Activated T-cell treated with anti-CD3 and anti-CD28 coated beads, Interleukin-2, amount 50 U/mL, for 24 hours (primary cell): Measurements from ENCODE around the gene TMPRSS6.

Experiments
- DNase-seq: peaks from one replicate; pipeline ENCODE4 v3.0.0-alpha.2; 2020
- H3K27ac Mint-ChIP-seq: 2 replicates; pipeline ENCODE4 v1.8.0; 2020; ENCODE audit warnings: mild to moderate bottlenecking, mixed read lengths
- H3K27me3 Mint-ChIP-seq: 2 replicates; pipeline ENCODE4 v1.8.0; 2020; ENCODE audit warnings: mixed read lengths
- H3K36me3 Mint-ChIP-seq: 2 replicates; pipeline ENCODE4 v1.8.0; 2020; ENCODE audit warnings: low read depth, mixed read lengths
- H3K4me1 Mint-ChIP-seq: 2 replicates; pipeline ENCODE4 v1.8.0; 2020; ENCODE audit warnings: low read depth, mixed read lengths
- H3K4me3 Mint-ChIP-seq: 2 replicates; pipeline ENCODE4 v1.8.0; 2020; ENCODE audit warnings: mild to moderate bottlenecking, moderate library complexity, mixed read lengths
- H3K9me3 Mint-ChIP-seq: 2 replicates; pipeline ENCODE4 v1.8.0; 2020; ENCODE audit warnings: mixed read lengths

Gene TMPRSS6

GRCh38 chr22:37094239-37094638 is 15.3 kb downstream of the TMPRSS6 start:
- peak overlapping the region; percentile 81 for H3K27ac Mint-ChIP-seq
- DNase-seq, result no peak
- peaks cover 35% of the 10 kb centered on the region for H3K4me1 Mint-ChIP-seq
- no peak overlapping the region for H3K4me3 Mint-ChIP-seq
- H3K27me3 Mint-ChIP-seq, result peaks cover 11% of the 10 kb centered on the region
- H3K9me3 Mint-ChIP-seq, result no peaks in the 10 kb centered on the region
- H3K36me3 Mint-ChIP-seq, result no peaks in the 10 kb centered on the region

- peaks cover 11% of the 10 kb centered on the region for H3K27me3 Mint-ChIP-seq
- no peaks in the 10 kb centered on the region for H3K36me3 Mint-ChIP-seq
- no peak for DNase-seq
- H3K9me3 Mint-ChIP-seq, result no peaks in the 10 kb centered on the region
- H3K4me3 Mint-ChIP-seq, result no peak overlapping the region
- H3K27ac Mint-ChIP-seq, result no peak overlapping the region
- H3K4me1 Mint-ChIP-seq, result peaks cover 37% of the 10 kb centered on the region
These were observed 16.5 kb downstream of the TMPRSS6 start for GRCh38 chr22:37092997-37093396.

DNA sequence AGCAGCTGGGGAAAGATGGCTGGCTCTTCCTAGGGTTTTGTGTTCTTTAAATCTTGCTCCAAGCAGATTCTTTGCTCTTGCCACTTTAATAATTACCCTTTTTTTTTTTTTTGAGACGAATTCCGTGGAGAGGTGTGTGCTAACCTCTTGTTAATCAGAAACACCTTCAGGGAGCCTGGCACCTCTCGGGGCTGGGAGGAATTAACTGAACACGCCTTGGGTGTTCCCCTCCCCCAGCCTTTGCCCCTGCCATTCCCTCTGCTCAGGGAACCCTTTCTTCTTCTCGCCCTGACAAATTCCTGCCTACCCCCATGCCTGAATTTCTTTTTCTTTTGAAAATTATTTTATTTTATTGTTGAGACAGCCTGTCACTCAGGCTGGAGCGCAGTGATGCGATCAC is 17.5 kb downstream of the TMPRSS6 start:
- H3K36me3 Mint-ChIP-seq, result no peaks in the 10 kb centered on the region

DNA sequence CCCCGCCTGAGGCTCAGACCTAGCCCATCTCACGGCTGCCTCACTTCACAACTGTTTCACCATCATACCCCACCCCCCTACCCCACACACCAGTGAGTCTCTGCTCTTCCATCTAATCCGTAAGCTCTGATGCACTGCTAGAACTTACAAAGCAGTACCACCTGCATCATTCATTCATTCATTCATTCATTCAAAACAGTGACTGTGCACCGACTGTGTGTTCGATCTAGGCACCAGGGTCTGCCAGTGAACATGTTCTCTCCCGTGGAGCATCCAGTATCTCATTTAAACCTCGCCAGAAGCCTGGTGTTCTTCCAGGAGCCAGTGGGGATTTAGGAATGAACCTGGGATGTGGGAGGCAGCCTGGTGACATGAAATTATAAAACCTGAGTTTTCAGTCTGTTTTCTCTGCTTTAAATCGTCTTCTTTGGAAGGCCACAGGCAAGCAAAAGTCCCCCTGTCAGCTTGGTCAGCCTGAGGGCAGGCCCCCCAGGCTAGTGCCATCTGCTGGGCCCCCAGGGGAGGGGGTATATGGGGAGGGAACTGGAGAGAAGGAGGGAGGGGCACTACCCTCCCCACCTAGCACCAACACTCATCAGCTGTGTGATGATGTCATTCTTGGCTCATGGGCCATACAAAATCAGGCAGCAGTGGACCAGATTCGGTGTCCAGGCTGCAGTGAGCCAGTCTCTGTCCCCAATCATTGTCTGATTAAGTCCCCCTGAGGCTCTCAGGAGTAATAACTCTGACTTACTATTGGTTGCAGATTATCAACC is 18.4 kb downstream of the TMPRSS6 start:
- no peak overlapping the region for H3K27ac Mint-ChIP-seq
- H3K27me3 Mint-ChIP-seq, result peaks cover 1% of the 10 kb centered on the region
- H3K9me3 Mint-ChIP-seq, result no peaks in the 10 kb centered on the region
- DNase-seq, result no peak
- H3K4me3 Mint-ChIP-seq, result no peak overlapping the region
- peaks cover 39% of the 10 kb centered on the region for H3K4me1 Mint-ChIP-seq
- H3K36me3 Mint-ChIP-seq, result no peaks in the 10 kb centered on the region

More for the DNA sequence above, 17.5 kb downstream of the TMPRSS6 start:
- no peak for DNase-seq
- Mint-ChIP-seq H3K27ac (peak overlapping the region; percentile 33), H3K4me3 (no peak overlapping the region), H3K9me3 (no peaks in the 10 kb centered on the region), H3K4me1 (peaks cover 43% of the 10 kb centered on the region), H3K27me3 (peaks cover 9% of the 10 kb centered on the region)

DNA sequence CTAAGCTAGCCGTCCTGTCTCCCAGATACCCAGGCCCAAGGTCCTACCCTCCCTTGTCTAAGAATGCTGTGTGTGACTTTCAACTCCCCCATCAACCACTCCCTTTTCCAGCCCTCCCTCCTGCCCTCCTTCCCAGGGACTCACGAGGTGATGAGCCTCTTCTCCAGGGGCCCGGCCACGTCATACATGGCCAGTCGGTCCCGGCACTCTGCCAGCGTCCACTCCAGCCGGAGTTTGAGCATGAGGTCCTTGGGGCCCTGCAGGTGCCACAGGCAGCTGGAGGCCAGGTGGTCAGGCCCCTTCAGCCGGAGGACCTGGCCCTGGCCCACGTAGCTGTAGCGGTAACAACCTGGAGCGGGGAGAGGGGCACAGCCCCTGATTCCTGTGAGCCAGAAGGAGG is 20.1 kb downstream of the TMPRSS6 start:
- H3K27me3 Mint-ChIP-seq, result no peaks in the 10 kb centered on the region
- no peaks in the 10 kb centered on the region for H3K9me3 Mint-ChIP-seq
- no peak for DNase-seq
- H3K27ac Mint-ChIP-seq, result no peak overlapping the region
- H3K4me1 Mint-ChIP-seq, result peaks cover 25% of the 10 kb centered on the region
- no peak overlapping the region for H3K4me3 Mint-ChIP-seq
- H3K36me3 Mint-ChIP-seq, result no peaks in the 10 kb centered on the region

- Mint-ChIP-seq H3K4me1 (peaks cover 23% of the 10 kb centered on the region), H3K27ac (peak overlapping the region; percentile 72), H3K9me3 (no peaks in the 10 kb centered on the region), H3K36me3 (no peaks in the 10 kb centered on the region), H3K27me3 (no peaks in the 10 kb centered on the region), H3K4me3 (peak overlapping the region; percentile 67)
- DNase-seq, result no peak
These were observed 20.6 kb downstream of the TMPRSS6 start for GRCh38 chr22:37088750-37089408.

- no peaks in the 10 kb centered on the region for H3K9me3 Mint-ChIP-seq
These were observed 21.4 kb downstream of the TMPRSS6 start for GRCh38 chr22:37088108-37088605.

GRCh38 chr22:37086184-37086583 is 23.3 kb downstream of the TMPRSS6 start:
- peaks cover 2% of the 10 kb centered on the region for H3K36me3 Mint-ChIP-seq
- no peak overlapping the region for H3K27ac Mint-ChIP-seq
- no peak overlapping the region for H3K4me3 Mint-ChIP-seq
- H3K4me1 Mint-ChIP-seq, result peaks cover 47% of the 10 kb centered on the region
- H3K9me3 Mint-ChIP-seq, result no peaks in the 10 kb centered on the region
- no peaks in the 10 kb centered on the region for H3K27me3 Mint-ChIP-seq
- no peak for DNase-seq

More at GRCh38 chr22:37088108-37088605, 21.4 kb downstream of the TMPRSS6 start:
- H3K27me3 Mint-ChIP-seq, result no peaks in the 10 kb centered on the region
- peak overlapping the region; percentile 72 for H3K27ac Mint-ChIP-seq
- peaks cover 30% of the 10 kb centered on the region for H3K4me1 Mint-ChIP-seq
- DNase-seq, result peak; percentile 49
- H3K4me3 Mint-ChIP-seq, result peak overlapping the region; percentile 67
- peaks cover 2% of the 10 kb centered on the region for H3K36me3 Mint-ChIP-seq

DNA sequence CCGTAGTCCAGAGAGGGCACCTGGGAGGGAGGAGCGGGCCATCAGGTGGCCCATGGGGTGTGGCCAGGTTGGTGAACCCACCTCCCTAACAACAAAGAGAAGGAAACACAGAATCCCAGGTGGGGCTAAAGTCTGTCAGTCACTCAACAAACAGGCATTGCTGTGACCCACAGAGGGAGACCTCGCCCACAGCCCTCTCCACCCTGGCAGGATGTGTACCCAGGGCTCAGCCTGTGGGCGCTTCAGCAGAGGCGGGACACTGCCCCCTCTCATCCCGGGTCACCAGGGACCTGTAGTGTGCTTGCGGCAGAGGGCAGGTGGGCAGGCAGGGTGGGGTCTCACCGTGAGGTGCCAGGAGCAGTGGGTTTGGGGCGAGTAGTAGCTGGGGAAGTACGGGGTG is 25.1 kb downstream of the TMPRSS6 start:
- Mint-ChIP-seq H3K4me1 (peaks cover 65% of the 10 kb centered on the region), H3K27ac (peak overlapping the region; percentile 29), H3K27me3 (no peaks in the 10 kb centered on the region), H3K4me3 (no peak overlapping the region), H3K9me3 (no peaks in the 10 kb centered on the region), H3K36me3 (peaks cover 2% of the 10 kb centered on the region)
- no peak for DNase-seq

DNA sequence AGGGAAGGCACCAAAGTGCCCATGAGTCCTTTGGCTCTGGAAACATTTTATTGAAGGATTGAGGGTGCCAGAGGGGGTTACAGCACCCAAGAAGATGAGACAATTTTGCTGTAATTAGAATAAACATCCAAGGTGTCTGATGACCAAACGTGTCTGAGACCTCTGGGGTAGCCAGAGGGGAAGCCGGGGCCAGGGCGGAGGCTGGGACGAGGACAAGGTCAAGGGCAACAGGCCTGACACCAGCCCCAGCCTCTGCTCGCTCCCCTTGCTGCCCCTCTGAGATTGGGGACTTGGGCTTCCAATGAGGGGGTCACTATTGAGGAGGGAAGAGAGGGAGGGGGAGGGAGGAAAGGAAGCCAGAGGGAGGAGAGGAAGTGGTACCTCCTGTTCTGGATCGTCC is 25.6 kb downstream of the TMPRSS6 start:
- H3K27ac Mint-ChIP-seq, result peak overlapping the region; percentile 99
- H3K4me1 Mint-ChIP-seq, result peaks cover 68% of the 10 kb centered on the region
- H3K27me3 Mint-ChIP-seq, result no peaks in the 10 kb centered on the region
- no peak overlapping the region for H3K4me3 Mint-ChIP-seq
- H3K36me3 Mint-ChIP-seq, result peaks cover 2% of the 10 kb centered on the region
- no peak for DNase-seq
- H3K9me3 Mint-ChIP-seq, result no peaks in the 10 kb centered on the region

GRCh38 chr22:37082251-37082873 is 27.2 kb downstream of the TMPRSS6 start:
- no peaks in the 10 kb centered on the region for H3K9me3 Mint-ChIP-seq
- DNase-seq, result peak; percentile 57
- H3K27ac Mint-ChIP-seq, result peak overlapping the region; percentile 99
- H3K36me3 Mint-ChIP-seq, result peaks cover 2% of the 10 kb centered on the region
- H3K4me1 Mint-ChIP-seq, result peaks cover 66% of the 10 kb centered on the region
- H3K4me3 Mint-ChIP-seq, result peak overlapping the region; percentile 9
- H3K27me3 Mint-ChIP-seq, result no peaks in the 10 kb centered on the region

- Mint-ChIP-seq H3K27me3 (peaks cover 3% of the 10 kb centered on the region), H3K36me3 (peaks cover 2% of the 10 kb centered on the region), H3K9me3 (no peaks in the 10 kb centered on the region), H3K4me3 (no peak overlapping the region), H3K4me1 (peaks cover 69% of the 10 kb centered on the region), H3K27ac (peak overlapping the region; percentile 99)
- no peak for DNase-seq
These were observed 28.7 kb downstream of the TMPRSS6 start for GRCh38 chr22:37080838-37081237.

GRCh38 chr22:37080438-37080837 is 29.1 kb downstream of the TMPRSS6 start:
- Mint-ChIP-seq H3K36me3 (peaks cover 2% of the 10 kb centered on the region), H3K4me3 (peak overlapping the region; percentile 60), H3K27ac (peak overlapping the region; percentile 99), H3K9me3 (no peaks in the 10 kb centered on the region), H3K4me1 (peaks cover 69% of the 10 kb centered on the region), H3K27me3 (peaks cover 3% of the 10 kb centered on the region)
- DNase-seq, result peak; percentile 55

GRCh38 chr22:37079668-37080171 is 29.8 kb downstream of the TMPRSS6 start:
- Mint-ChIP-seq H3K27me3 (peaks cover 9% of the 10 kb centered on the region), H3K36me3 (peaks cover 2% of the 10 kb centered on the region), H3K4me1 (peaks cover 67% of the 10 kb centered on the region), H3K4me3 (peak overlapping the region; percentile 60), H3K27ac (peak overlapping the region; percentile 99), H3K9me3 (no peaks in the 10 kb centered on the region)
- peak; percentile 86 for DNase-seq
